Left lung (tissue), 10 donors: ENCODE results near the gene TEX52. TPM values are rescaled to one million over a fixed set of nuclear protein-coding genes. Genes with fewer than 3 reads are reported as not detected.

Experiments
- ATAC-seq: fragments of 200-7000 bp; cut with Tn5 transposase; one replicate; pipeline ENCODE4 v1.9.1; 2020; ENCODE audit warnings: moderate library complexity
- DNase-seq, 4 donors: peaks; one replicate each; pipeline ENCODE4 v3.0.0-alpha.2; 2013 to 2020
- H3K27ac ChIP-seq, 2 donors: fragments of 200-600 bp; sonication (generic) in 1 of 2; one replicate each; pipeline versions ENCODE4 v1.5.0 to v1.8.0; 2020 to 2021
- H3K27me3 ChIP-seq, 2 donors: fragments of 200-600 bp; sonication (generic) in 1 of 2; one replicate each; pipeline versions ENCODE4 v1.5.0 to v1.8.0; 2020 to 2021
- H3K36me3 ChIP-seq, 2 donors: fragments of 200-600 bp; sonication (generic) in 1 of 2; one replicate each; pipeline versions ENCODE4 v1.5.0 to v1.8.0; 2020 to 2021
- H3K4me1 ChIP-seq, 2 donors: fragments of 200-600 bp; one replicate each; pipeline ENCODE4 v1.8.0; 2021
- H3K4me3 ChIP-seq, 2 donors: fragments of 200-600 bp; sonication (generic) in 1 of 2; one replicate each; pipeline versions ENCODE4 v1.5.0 to v1.8.0; 2020 to 2021; ENCODE audit warnings: mild to moderate bottlenecking in 1 of 2
- H3K9me3 ChIP-seq, 2 donors: fragments of 200-600 bp; sonication (generic) in 1 of 2; one replicate each; pipeline versions ENCODE4 v1.5.0 to v1.8.0; 2020 to 2021
- intact Hi-C, 2 donors: fragments of 100-400 bp; cut with DNase I; formaldehyde crosslinking; loops; one replicate each; pipeline versions ENCODE4 v1.11.2 to v1.14.2; 2022
- polyA plus RNA-seq, 6 donors: library from polyadenylated mRNA; unstranded; fragments of 120-200 nt; gene quantifications; one replicate each; pipeline ENCODE4 v1.2.1, GENCODE V29; 2013; ENCODE audit not compliant: insufficient read length in 6 of 6
- total RNA-seq, 2 donors: library from RNA; stranded (reverse); fragmentation: NEBNext Ultra II Directional; extraction: Animal tissue kit (Norgen Biotek cat#: 25700); gene quantifications; one replicate each; pipeline ENCODE4 v1.2.1, GENCODE V29; 2021
- TF ChIP-seq, protein P1 (sequence below), 2 donors: fragments of 200-600 bp; sonication (generic) in 1 of 2; IDR thresholded peaks; one replicate each; pipeline versions ENCODE4 v1.5.0 to v1.8.0; 2021; ENCODE audit warnings: antibody characterized with exemption in 2 of 2
- donor health status: DM: no; HTN: yes; CAD: no.
- donor health status: DM: no; HTN: no; CAD: no.

TEX52 gene
- total and polyA plus RNA-seq, 8 donors = 1.9 to 4.6 (median 3.3) TPM; not detected in 2

DNA sequence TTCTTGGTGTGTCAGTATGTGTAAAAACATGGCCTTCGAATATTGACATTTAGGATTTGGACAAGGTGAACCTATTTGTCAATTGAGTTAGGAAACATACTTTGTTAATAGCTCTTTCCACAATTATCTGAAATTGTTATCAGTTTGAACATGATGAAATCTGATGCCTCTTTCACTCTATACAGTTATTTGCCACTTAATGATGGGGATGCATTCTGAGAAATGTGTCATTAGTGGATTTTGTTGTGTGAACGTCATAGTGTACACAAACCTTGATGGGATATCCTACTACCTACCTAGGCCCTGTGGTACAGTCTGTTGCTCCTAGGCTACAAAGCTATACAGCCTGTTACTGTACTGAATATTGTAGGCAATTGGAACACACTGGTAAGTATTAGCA lies 38.7 kb upstream of the TEX52 start:
- Histone ChIP-seq H3K36me3 (no peaks in the 10 kb centered on the region), H3K27me3 (no peaks in the 10 kb centered on the region), H3K4me3 (no peak overlapping the region), H3K27ac (no peak overlapping the region), H3K4me1 (peaks cover 0 to 15% of the 10 kb centered on the region in 2 donors), H3K9me3 (no peaks in the 10 kb centered on the region)
- intact Hi-C loops = no loop called here
- DNase-seq (no peak), ATAC-seq (no peak)
- TF ChIP-seq, protein P1, sequence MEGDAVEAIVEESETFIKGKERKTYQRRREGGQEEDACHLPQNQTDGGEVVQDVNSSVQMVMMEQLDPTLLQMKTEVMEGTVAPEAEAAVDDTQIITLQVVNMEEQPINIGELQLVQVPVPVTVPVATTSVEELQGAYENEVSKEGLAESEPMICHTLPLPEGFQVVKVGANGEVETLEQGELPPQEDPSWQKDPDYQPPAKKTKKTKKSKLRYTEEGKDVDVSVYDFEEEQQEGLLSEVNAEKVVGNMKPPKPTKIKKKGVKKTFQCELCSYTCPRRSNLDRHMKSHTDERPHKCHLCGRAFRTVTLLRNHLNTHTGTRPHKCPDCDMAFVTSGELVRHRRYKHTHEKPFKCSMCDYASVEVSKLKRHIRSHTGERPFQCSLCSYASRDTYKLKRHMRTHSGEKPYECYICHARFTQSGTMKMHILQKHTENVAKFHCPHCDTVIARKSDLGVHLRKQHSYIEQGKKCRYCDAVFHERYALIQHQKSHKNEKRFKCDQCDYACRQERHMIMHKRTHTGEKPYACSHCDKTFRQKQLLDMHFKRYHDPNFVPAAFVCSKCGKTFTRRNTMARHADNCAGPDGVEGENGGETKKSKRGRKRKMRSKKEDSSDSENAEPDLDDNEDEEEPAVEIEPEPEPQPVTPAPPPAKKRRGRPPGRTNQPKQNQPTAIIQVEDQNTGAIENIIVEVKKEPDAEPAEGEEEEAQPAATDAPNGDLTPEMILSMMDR (IDR thresholded peaks at IDR 0.05) = no peak

DNA sequence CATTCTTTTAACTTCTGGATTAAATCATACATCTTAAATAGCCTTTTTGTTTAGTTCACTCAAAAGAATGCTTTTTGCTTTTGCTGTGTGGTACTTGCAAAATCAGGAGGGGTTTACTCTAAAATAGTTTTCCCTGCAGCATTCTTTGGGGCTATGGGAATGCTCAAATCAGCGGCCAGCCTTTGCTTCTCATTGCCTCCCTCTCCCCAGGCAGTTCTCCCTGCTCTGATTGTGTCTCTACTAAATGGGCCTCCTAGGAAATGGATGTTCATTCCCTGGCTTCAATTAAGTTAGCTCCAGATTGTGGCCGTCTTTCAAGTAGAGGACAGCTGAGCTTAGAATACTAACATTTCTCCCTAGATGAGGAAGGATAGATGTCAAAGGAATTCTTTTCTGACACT lies 38.2 kb upstream of the TEX52 start:
- Histone ChIP-seq H3K27ac (no peak overlapping the region), H3K4me3 (no peak overlapping the region), H3K9me3 (no peaks in the 10 kb centered on the region), H3K27me3 (no peaks in the 10 kb centered on the region), H3K4me1 (peaks cover 0 to 18% of the 10 kb centered on the region in 2 donors), H3K36me3 (no peaks in the 10 kb centered on the region)
- TF ChIP-seq, protein P1 (IDR thresholded peaks at IDR 0.05) = no peak
- intact Hi-C loops = no loop called here
- DNase-seq (no peak), ATAC-seq (no peak)

DNA sequence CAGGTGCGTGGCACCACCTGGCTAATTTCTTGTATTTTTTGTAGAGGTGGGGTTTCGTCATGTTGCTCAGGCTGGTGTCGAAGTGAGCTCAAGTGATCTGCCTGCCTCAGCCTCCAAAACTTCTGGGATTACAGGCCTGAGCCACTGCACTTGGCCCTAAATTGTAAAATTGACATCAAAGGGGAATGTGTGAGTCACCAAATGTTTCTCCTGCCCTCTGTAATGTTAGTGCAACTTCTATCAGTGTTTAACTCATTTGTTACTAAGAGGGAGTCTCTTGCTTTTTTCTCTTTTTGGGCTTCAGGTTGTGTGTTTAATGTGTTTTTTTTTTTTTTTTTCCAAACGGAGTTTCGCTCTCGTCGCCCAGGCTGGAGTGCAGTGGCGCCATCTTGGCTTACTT lies 36.2 kb upstream of the TEX52 start:
- Histone ChIP-seq H3K4me1 (peaks cover 0 to 21% of the 10 kb centered on the region in 2 donors), H3K9me3 (no peaks in the 10 kb centered on the region), H3K27ac (no peak overlapping the region), H3K4me3 (no peak overlapping the region), H3K36me3 (peaks cover 0 to 4% of the 10 kb centered on the region in 2 donors), H3K27me3 (no peaks in the 10 kb centered on the region)
- ATAC-seq (no peak), DNase-seq (peak in 1 of 4 donors; percentile 8)
- TF ChIP-seq, protein P1 (IDR thresholded peaks at IDR 0.05) = no peak
- intact Hi-C loops = no loop called here

DNA sequence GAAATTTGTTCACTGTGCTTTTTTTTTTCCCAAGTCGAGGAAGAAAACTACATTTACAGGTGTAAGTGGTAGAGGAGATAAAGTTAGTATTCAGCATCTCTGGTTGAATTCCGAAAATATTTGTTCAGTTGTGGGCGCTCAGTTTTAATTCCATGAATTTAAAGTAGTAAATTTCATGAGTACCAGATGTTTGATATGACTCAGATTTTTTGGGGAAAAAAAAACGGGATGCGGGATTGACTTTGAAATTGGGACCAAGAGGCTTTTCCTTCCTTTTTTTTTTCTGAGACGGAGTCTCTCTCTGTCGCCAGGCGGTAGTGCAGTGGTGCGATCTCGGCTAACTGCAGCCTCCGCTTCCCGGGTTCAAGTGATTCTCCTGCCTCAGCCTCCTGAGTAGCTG lies 35.4 kb upstream of the TEX52 start:
- ATAC-seq (no peak), DNase-seq (peak in 1 of 4 donors; percentile 6)
- TF ChIP-seq, protein P1 (IDR thresholded peaks at IDR 0.05) = no peak
- Histone ChIP-seq H3K27me3 (no peaks in the 10 kb centered on the region), H3K4me1 (peaks cover 0 to 21% of the 10 kb centered on the region in 2 donors), H3K4me3 (no peak overlapping the region), H3K9me3 (no peaks in the 10 kb centered on the region), H3K36me3 (peaks cover 0 to 7% of the 10 kb centered on the region in 2 donors), H3K27ac (peak overlapping the region in 1 of 2 donors; percentile 93)
- intact Hi-C loops = no loop called here

DNA sequence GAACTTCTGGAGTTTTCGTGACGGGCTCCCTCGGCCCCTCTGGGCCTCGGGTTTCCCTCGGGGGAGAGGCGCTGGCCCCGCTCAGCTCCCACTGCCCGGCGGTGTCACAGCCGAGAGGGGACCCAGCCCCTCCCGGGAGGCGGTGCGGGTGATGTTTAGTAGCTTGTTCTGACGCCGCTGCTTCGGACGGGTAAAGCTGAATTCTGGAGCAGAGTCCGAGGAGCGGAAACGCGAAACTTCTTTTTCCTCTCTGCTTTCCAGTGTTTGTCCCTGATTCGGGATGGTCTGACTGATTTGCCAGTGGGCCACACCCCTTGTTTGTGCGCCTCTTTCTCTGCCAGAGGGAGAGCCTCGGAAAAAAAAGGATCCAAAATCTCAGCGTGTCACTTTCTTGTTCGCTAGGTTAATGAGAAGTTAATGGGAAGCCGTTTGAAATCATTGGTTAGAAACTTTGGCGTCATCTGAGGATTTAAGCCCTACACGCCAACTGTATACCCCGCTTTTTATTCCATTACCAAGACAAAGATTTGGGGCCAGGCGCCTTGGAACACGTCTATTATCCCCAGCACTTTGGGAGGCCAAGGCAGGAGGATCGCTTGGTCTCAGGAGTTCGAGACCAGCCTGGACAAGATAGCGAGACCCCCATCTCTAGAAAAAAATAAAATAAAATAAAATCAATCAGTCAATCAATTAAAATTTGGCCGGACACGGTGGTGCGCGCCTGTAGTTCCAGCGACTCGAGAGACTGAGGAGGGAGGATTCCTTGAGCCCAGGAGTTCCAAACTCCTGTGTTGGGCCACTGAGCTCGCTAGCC lies 34.6 kb upstream of the TEX52 start:
- Histone ChIP-seq H3K9me3 (no peaks in the 10 kb centered on the region), H3K36me3 (peaks cover 0 to 7% of the 10 kb centered on the region in 2 donors), H3K4me3 (peak overlapping the region; percentile 64 to 94), H3K27ac (peak overlapping the region; percentile 83 to 93), H3K27me3 (no peaks in the 10 kb centered on the region), H3K4me1 (peaks cover 0 to 21% of the 10 kb centered on the region in 2 donors)
- DNase-seq (peak in 3 of 4 donors; percentile 31 to 77 (median 70)), ATAC-seq (peak; percentile 68)
- intact Hi-C loops = no loop called here
- TF ChIP-seq, protein P1 (IDR thresholded peaks at IDR 0.05) = no peak
